Measurements from ENCODE around the gene TMC4.
"Not testable (repeated sequence)": the region's sequence is repeated elsewhere in the genome, so short reads cannot be mapped to it uniquely, and the experiment has no call there.

The TMC4 gene

DNA sequence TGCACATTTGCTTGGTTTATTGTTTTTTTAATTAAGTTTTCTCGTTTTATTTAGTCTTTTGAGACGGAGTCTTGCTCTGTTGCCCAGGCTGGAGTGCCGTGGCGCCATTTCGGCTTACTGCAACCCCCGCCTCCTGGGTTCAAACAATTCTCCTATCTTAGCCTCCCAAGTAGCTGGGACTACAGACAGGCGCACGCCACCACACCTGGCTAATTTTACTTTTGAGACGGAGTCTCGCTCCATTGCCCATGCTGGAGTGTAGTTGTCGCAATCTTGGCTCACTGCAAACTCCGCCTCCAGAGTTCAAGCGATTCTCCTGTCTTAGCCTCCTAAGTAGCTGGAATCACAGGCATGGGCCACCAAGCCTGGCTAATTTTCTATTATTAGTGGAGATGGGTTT, 29.0 kb upstream of the TMC4 start:
- DNase-seq: no peak

GRCh38 chr19:54201172-54201701, 28.3 kb upstream of the TMC4 start:
- no peak for DNase-seq

- no peak for DNase-seq
Observed at GRCh38 chr19:54199401-54199800, 26.4 kb upstream of the TMC4 start.

GRCh38 chr19:54197121-54197520, 24.2 kb upstream of the TMC4 start:
- no peak for DNase-seq

DNA sequence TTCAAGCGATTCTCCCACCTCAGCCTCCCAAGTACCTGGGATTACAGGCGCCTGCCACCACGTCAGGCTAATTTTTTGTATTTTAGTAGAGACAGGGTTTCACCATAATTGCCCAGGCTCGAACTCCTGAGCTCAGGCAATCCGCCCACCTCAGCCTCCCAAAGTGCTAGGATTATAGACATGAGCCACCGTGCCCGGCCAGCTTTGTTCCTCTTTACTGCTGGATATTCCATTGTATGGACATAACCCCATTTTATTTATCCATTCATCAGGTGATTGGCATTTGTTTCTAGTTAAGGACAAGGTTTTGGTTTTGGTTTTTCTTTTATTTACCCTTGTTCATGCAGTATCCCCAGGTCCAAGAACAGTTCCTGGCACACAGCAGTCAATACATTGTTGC, 23.6 kb upstream of the TMC4 start:
- DNase-seq: no peak

GRCh38 chr19:54194463-54194862, 21.5 kb upstream of the TMC4 start:
- not testable (repeated sequence) for DNase-seq

DNA sequence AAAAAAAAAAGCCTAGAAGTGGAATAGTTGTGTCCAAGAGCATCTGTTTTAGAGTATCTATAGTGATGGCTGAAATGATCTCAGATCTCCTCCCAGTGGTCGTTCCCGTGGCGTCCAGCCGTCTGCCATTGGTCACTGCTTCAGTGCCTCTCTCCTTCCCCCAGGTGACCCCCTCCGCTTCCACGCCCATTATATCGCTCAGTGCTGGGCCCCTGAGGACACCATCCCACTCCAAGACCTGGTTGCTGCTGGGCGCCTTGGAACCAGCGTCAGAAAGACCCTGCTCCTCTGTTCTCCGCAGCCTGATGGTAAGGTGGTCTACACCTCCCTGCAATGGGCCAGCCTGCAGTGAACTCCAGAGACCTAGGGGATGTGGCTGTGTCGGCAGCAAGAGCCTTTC, 20.1 kb upstream of the TMC4 start:
- no peak for DNase-seq

DNA sequence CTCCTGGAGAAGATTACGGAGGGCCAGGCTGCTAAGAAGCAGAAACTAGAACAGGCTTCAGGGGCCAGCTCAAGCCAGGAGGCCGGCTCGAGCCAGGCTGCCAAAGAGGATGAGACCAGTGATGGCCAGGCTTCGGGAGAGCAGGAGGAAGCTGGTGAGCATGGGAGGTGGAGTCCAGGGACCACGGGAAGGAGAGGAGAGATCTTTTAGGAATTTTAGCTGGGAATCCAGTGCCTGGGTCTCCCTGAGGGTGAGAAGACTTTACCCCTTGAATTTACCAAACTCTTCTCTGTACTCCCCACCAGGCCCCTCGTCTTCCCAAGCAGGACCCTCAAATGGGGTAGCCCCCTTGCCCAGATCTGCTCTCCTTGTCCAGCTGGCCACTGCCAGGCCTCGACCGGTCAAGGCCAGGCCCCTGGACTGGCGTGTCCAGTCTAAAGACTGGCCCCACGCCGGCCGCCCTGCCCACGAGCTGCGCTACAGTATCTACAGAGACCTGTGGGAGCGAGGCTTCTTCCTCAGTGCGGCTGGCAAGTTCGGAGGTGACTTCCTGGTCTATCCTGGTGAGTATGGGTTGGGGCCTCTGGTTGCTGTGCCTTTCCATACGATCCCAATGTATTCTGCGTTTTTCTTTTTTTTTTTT, 19.0 kb upstream of the TMC4 start:
- DNase-seq: no peak

GRCh38 chr19:54191011-54191810, 18.3 kb upstream of the TMC4 start, which contains the start of gene TSEN34:
TSS of gene TSEN34 (plus strand) at chr19:54191308. CDS start at chr19:54191365, 57 bp downstream.
- peak; percentile 83 for DNase-seq

- DNase-seq: peak; percentile 100
Observed at GRCh38 chr19:54190503-54191010, 17.6 kb upstream of the TMC4 start.

GRCh38 chr19:54189735-54190502, 17.0 kb upstream of the TMC4 start:
- peak; percentile 100 for DNase-seq

GRCh38 chr19:54189145-54189734, 16.3 kb upstream of the TMC4 start, which contains the start of gene MBOAT7:
TSS of gene MBOAT7 (minus strand) at chr19:54189580. CDS start at chr19:54188508, 1,072 bp downstream.
- DNase-seq: no peak

GRCh38 chr19:54188215-54188871, 15.4 kb upstream of the TMC4 start:
- DNase-seq: peak; percentile 45

DNA sequence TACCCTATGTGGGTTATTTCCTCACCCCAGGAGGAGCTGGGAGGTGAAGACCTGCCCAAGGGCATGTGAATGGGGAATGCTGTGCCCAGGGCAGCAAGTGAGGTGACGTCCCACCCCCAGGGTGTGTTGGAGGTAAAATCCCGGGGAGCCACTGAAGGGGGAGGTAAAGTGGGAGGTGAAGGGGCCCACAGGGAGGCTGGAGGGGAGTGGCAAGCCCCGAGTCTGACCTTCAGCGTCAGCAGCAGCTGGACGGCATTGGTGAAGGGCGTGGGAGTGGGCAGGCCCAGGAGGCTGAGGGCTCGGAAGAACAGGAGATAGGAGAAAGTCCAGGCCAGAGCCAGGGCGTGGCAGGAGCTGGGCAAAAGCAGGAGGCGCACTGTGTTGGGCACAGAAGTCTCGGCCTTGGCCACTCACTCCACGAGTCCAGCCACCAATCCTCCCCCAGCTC, 14.0 kb upstream of the TMC4 start:
- no peak for DNase-seq

GRCh38 chr19:54186351-54186750, 13.4 kb upstream of the TMC4 start:
- no peak for DNase-seq

- DNase-seq: no peak
Observed at GRCh38 chr19:54183431-54183830, 10.5 kb upstream of the TMC4 start.

- not testable (repeated sequence) for DNase-seq
Observed at GRCh38 chr19:54181894-54182293, 8.9 kb upstream of the TMC4 start.

- no peak for DNase-seq
Observed at GRCh38 chr19:54180691-54181091, 7.7 kb upstream of the TMC4 start.

- DNase-seq: no peak
Observed at GRCh38 chr19:54179921-54180461, 7.0 kb upstream of the TMC4 start.

DNA sequence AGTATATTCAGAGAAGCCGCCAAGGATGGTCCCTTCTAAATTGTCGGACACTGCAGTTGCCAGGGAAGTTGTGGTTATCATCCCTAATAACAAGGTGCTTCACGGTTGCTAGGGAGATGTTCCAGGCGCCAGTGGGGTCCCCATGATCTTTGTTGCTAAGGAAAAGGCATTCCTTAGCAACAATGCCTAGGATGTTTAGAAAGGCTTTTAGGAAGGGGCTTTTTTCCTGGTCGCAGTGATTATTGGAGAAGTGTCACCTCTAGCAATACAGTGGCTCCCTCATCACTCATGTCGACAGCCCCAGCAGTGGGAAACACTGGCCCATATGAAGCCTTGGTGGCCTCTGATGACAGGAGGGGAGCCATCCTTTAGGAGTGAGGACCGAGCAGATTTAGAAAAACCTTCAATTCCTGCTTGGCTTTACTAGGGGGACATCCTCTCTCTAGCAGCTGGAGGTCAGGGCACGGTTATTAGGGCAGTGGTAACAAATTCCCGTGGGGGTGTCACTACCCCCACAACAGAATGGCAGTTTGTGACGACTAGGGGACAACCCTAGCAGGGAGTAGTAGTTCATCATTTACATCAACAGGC, 6.4 kb upstream of the TMC4 start:
- no peak for DNase-seq

- DNase-seq: peak; percentile 29
Observed at GRCh38 chr19:54178581-54179261, 5.8 kb upstream of the TMC4 start.

Data from stimulated activated CD4-positive, alpha-beta T cell treated with anti-CD3 and anti-CD28 coated beads, Interleukin-12 subunit alpha, Interleukin-12 subunit beta, amount 100 ng/mL, for 4 hours (primary cell).